Ramos (cell line): Measurements from ENCODE around the gene MYRIP.
"Not testable (repeated sequence)": the region's sequence is repeated elsewhere in the genome, so short reads cannot be mapped to it uniquely, and the experiment has no call there.

ENCODE experiments used
- in situ Hi-C: fragments of 300-500 bp; cut with MboI; formaldehyde crosslinking; loops from one replicate; pipeline ENCODE4 v1.14.3; 2022; ENCODE audit warnings: low sequenced_read_pairs; ENCODE audit not compliant: unreplicated experiment

The MYRIP gene

DNA sequence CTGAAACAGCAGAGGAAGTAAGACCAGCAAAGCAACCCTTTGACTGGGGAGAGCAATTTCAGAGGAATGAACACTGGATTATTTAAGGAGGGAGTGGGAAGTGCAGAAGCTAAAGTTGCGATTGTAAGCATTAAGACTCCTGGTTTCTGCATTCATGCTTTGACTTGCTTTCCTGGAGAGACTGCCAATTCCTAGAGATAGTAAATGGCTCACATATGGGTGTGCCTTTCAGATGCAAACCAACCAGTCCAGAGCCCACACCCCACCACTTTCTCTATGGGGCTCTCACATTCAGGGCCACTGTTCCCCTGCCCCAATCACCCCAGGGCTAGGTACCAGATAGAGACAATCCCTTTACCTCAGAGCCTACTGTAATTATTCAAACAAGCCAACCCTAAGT is 299.2 kb downstream of the MYRIP start:
- in situ Hi-C loops: no loop called here

DNA sequence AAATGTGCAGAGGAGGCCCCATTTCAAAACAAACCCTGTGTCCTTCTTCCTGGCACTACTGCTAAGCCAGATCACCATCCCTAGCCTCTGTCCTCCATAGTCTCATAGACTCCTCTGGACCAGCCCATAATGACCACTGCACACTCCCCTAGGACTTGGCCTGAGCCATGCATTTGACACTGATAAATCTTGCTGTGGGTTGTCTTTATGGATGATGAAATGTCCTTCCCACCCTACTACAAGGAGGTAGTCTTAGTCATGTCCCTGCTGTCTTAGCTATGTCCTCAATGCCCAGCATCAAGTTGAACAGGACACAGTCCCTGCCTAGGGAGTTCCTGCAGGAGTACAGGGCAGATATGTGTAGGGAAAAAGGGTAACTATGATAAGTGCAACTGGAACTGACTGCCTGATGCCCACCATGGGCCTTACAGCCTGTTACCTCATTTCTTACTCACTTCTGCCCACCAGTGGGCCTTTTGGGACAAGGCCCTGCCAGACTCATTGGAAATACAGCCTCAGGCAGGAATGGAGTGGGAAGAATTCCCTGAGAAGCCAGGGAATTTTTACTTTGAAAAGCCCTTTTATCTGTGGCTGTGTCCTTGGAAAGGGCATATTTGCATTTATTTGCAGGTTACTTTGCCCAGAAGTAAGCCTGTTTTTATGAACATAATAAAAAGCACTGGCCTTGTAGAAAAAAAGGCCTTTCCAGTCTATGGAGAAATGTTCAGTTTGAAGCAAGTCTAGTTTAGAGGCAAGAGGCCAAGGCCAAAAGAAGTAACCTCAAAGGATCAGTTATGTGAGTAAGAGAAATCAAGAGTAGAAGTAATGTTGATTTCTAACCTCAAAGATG is 300.5 kb downstream of the MYRIP start:
- in situ Hi-C loops: no loop called here

DNA sequence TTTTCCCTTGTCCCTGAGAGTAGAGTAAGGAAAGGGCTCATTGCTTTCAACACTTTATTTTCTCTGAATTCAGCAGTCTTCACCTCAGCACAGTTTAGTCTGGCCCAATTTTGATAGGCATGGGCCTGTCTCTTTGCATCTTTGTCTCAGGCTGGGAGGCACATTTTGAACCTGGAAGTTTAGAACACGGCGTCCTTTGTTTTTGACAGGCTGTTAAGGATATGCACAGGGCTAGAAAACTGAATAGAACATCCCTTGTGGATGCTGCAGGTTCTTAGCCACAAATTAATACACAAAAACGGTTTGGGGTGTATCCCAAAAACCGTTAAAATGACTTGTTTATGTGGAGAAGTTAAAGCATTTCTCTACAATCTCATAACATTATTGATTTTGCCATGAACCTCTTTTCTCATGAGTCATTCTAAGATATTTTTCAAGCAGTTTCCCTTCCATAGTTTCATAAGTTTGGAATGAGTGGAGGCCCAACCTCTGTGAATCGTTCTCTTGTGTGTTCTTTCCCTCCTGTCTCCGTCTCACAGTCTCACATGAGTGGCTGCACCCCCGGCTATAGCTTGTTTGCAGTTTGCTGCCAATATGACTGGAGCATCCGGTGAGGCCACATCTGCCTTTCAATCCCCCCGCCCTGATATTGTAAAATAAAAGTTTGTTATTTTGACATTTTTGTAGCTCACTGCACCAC is 307.2 kb downstream of the MYRIP start:
- in situ Hi-C loops: no loop called here

DNA sequence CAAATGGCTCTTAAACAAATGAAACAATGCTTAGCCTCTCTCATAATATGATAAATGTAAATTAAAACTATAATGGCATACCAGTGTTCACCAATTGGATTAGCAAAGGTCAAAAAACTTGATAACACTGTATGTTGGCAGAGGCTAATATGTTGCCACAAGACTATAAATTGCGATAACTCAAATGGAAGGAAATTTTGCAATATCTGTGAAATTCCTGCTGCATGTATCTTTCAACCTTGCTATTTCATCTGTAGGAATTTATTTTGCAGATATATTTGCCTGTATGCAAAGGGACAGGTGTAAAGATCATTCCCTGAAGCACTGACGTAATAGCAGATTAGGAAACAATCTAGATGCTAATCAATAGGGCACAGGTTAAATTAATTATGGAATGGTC is 308.7 kb downstream of the MYRIP start:
- in situ Hi-C loops: no loop called here

DNA sequence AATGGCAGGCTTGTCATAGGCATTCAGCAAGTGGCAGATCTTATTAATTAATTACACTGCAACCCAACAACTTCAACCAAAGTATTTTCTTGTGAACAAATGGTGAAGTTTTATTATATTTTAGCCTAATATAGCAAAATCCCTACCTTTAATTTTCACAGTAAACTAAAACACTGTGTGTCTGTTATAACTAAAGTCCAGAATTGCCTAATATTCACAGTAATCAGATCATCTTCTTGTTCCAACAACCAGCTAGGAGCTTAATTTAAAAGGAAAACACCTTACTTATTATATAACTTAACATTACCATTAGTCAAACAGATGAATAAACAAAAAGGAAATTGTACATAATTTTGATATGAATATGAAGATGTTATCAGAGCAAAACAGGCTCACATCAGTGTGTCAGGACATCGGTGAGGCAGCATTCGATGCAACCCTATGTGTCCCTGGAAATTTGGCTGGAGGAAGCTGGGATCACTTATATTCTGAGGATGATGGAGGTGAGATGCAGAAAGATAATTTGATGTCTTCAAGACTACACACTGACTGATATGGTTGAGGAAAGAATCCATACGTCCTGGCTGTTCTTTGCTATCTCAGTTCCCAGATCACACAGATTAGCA is 310.8 kb downstream of the MYRIP start:
- in situ Hi-C loops: no loop called here

DNA sequence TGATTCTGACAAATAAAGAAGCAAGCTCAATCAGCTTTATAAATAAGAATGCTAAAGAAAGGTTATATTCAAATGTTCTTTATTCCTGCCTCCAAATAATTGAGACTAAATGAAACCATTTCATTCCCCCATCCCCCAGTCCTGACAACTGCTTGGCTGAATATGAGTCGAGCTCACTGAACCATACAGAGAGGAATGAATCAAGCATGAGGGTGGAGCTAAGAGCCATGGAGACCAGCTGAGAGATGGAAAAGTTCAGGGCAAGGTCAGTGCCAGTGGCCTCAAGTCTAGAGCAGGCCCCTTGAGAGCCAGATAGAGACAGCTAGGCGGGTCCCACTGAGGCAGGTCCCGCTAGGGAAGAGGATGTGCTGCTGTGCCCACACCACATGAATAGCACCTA is 311.4 kb downstream of the MYRIP start:
- in situ Hi-C loops: no loop called here

DNA sequence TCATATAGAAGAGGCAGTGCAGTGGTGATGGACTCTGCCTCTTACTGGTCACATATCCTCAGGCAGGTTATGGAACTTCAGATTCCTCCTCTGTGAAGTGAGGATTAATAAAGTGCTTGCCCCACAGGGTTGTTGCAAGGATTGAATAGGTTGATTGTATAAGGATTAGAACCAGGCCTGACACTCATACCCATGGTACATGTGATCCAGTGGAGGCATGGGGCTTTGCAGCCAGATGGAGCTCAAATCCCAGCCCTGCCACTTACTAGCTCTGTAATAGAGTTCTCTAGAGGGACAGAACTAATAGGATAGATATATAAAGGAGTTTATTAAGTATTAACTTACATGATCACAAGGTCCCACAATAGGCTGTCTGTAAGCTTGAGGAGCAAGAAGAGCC is 315.5 kb downstream of the MYRIP start:
- in situ Hi-C loops: no loop called here

DNA sequence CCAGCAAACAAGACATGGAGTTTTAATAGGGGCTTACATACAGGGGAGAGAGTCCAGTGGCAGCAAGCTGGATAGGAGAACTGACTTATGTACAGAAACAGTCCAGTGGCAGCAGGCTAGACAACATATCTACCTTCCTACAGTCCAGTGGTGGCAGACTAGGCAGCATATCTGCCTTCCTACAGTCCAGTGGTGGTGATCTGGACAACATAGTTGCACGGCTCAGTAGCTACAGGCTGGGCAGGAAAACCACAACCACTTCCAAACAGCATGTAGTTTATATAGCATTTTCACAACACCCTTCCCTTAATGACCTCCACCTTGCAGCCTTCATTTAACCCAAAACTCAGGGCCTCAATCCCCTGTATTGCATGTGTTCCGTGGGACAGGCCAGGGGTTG is 318.8 kb downstream of the MYRIP start:
- in situ Hi-C loops: no loop called here

DNA sequence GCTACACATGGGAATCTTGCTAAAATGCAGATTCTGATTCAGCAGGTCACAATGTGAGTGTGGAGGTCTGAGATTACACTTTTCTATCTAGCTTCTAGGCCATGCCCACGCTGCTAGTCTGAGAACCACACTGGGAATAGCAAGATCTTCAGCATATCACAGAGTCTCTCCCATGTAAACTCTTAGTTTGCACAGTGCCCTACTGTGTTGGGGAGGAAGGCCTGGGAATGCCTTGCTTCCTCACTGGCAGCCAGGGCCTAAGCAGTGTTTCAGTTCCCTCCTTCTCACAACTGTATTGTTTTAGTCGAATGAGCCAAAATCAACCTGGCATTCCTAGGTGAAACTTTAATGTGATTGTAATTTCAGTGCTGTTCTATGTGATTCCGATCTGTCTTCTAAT is 320.1 kb downstream of the MYRIP start:
- in situ Hi-C loops: no loop called here

DNA sequence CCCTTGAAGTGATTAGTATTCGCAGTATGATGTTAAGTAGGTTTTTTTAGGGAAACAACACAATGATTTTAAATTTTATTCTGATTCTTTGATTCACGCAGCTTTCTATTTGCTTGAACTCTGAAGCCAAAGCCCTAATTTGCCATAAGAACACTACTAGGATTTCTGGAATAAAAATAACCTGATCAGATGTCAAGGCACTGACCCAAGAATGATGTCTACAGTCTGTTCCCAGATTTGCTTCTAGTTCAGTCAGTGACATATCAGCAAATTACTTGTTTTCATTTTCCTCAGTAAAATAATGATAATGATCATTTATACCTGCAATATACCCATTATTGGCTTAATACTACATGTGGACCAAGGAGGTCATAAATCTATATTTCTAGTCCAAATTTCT is 320.6 kb downstream of the MYRIP start:
- in situ Hi-C loops: no loop called here

DNA sequence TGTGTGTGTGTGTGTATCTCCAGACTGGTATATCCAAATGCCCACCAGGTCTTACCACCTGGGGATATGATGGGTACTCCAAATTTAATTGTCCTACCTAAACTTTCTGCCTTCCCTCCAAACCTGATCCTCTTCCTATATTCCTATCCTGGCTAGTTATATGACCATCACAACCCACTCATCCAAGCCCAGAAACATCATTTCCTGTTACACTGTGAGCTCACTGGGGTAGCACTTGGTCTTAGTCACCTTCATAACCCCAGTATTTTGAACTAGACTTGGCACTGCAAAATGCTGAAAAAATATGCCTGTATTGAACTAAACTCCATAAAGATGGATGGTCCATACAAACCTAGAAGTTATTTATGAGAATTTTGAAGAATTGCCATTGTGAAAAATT is 321.3 kb downstream of the MYRIP start:
- in situ Hi-C loops: no loop called here

DNA sequence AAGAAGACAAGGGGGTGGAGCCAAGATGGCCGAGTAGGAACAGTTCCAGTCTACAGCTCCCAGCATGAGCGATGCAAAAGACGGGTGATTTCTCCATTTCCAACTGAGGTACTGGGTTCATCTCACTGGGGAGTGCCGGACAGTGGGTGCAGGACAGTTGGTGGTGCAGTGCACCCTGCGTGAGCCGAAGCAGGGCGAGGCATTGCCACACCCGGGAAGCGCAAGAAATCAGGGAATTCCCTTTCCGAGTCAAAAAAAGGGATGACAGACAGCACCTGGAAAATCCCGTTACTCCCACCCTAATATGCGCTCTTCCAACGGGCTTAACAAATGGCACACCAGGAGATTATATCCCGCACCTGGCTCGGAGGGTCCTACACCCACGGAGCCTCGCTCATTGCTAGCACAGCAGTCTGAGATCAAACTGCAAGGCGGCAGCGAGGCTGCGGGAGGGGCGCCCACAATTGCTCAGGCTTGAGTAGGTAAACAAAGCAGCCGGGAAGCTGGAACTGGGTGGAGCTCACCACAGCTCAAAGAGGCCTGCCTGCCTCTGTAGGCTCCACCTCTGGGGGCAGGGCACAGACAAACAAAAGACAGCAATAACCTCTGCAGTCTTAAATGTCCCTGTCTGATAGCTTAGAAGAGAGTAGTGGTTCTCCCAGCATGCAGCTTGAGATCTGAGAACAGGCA is 324.6 kb downstream of the MYRIP start:
- in situ Hi-C loops: not testable (repeated sequence)

DNA sequence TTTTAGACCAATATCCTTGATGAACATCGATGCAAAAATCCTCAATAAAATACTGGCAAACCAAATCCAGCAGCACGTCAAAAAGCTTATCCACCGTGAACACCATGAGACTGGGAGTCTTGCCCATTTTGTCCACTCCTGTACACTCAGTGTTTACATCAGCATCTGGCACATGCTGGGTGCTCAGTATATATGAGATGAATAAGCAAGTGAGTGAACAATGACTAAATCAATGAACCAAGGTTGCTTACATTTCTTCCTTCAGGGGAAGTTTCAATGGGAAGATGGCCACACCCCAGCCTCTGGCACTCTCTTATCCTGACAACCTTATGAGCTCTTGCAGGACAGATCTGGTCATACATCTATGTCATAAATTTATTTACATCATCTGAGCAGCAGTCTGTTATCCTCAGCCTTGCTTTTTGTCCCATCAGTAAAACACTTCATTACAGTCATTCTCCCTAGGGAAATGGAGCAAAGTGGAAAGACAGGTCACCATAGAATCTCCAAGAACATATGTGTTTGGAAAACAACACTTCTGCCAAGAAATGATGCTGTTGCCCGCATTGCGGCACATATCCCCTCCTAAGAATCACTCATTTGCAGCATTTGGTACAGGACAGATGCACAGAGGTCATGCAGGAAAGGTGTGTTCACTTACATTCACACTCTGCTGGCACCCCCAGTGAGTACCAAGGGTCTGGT is 328.3 kb downstream of the MYRIP start:
- in situ Hi-C loops: no loop called here

DNA sequence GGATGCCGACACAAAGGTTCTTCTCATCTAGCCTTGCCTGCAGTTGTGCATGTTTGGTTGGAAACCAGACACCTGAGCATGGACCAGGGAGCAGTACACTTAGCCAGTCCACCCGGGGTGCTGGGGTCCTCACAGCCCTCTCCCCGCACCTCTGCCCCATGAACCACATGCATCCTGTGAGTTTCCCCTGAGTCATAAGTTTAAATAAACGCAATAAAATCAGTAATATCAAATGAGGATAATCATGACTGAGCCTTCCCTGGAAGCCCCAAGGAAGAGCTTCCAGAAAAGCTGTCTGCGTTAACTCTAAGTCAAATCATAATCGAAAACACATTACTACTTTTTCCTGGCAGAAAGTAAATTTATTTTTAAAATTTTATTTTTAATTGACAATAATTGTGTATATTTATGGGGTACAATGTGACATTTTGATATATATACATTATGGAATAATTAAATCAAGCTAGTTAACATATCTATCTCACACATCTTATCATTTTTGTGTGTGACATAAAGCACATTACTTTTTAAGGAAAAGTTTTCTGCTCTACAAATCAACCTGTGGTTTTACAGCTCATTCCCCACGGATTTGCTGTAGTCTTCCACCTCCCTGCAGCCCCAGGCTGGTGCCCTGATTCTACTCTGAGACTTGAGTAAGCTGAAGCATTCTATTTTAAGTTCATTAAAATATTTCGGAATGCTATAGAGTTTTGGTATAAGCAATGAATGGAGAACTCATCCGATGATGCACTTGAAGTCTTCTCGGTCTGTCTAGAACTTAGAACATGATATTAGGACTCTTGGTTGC is 334.1 kb downstream of the MYRIP start:
- in situ Hi-C loops: no loop called here

DNA sequence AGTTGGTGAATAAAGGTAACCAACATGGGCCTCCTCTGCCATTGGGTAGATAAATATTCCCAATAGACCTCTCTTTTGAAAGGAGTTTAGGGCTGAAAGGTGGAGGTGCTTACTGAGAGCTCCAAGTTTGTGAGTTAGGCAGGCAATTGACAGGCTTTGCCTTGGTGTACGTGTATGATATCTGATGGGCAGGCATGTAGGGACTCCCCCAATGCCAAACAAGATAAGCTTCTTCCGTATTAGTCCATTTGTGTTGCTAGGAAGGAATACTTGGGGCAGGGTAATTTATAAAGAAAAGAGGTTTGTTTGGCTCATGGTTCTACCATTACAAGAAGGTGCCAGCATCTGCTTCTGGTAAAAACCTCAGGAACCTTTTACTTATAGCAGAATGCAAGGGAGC is 339.4 kb downstream of the MYRIP start:
- in situ Hi-C loops: no loop called here

DNA sequence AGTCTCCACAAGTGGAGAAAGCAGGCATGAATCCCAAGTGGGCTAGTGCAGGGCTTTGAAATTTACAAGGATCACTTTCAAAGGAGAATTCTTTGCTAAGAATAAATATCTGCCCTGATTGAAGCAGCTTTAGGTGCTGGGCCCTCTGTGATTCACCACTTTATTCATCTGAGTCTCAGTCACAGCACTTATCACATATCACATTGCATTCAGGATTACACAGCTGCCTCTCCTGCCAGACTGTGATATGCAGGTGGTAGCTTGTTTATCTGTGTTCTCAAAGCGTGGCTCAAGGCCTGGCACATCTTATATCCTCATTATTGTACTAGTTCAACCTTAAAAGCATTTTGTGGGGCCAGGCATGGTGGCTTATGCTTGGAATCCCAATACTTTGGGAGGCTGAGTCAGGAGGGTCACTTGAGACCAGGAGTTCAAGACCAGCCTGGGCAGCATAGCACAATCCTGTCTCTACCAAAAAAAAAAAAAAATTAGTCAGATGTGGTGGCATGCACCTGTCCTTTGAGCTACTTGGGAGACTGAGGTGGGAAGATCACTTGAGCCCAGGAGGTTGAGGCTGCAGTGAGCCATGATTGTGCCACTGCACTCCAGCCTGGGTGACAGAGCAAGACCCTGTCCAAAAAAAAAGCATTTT is 343.2 kb downstream of the MYRIP start:
- in situ Hi-C loops: no loop called here

DNA sequence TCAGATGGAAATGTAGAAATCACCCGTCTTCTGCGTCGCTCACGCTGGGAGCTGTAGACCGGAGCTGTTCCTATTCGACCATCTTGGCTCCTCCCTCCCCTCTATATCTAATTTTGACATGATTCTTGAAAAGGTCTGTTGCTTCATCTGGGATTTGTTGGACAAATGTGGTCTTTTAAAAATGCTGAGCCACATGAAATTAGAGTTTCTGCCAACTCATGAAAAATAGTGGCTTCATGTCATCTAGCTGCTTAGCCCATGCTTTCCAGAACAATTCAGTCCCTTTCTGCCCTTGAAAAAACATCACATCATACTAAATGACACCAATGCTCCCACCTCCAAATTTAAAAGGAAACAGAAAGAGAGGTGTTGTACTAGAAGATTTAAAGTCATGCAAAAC is 351.5 kb downstream of the MYRIP start:
- in situ Hi-C loops: no loop called here

DNA sequence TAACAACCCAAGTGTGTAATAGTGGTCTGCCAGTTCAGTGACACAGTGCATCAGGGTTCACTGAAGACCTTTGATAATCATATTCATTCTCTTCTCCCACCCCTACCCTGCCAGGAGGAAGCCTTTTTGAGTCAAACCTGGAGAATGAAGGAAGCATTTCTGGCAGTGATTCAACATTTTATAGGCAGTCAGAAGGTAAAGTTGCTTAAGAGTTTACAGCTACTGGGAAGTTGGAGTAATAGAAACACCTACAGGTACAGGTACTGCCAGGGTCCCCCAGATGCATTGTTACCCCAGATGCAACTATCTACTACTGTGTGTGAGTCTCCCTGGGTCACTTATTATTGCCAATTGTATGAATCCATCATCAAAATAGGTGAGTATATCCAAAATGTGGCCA is 353.2 kb downstream of the MYRIP start:
- in situ Hi-C loops: no loop called here

DNA sequence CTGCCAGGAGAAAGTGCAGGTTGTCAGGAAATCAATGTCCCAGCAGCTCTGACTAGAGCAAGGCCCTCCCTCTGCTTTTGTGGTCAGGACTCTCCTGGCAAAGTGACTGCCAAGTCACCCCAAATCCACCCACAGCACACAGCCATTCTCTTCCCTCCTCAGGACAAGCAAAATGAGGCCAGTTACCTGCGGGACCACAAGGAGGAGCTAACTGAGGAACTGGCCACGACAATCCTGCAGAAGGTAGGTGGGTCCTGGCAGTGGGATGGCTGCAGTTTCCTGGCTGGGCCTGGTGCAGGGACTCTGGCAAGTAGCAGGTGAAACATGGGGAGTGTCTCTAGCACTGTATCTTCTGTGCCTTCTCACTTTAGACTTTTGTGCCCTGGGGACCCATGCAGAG is 357.6 kb downstream of the MYRIP start:
- in situ Hi-C loops: no loop called here
